Measurements from ENCODE around the gene B4GALT2.
A peak's percentile ranks its signal among the peaks of the same experiment; 100 is the strongest.

B4GALT2 gene

DNA sequence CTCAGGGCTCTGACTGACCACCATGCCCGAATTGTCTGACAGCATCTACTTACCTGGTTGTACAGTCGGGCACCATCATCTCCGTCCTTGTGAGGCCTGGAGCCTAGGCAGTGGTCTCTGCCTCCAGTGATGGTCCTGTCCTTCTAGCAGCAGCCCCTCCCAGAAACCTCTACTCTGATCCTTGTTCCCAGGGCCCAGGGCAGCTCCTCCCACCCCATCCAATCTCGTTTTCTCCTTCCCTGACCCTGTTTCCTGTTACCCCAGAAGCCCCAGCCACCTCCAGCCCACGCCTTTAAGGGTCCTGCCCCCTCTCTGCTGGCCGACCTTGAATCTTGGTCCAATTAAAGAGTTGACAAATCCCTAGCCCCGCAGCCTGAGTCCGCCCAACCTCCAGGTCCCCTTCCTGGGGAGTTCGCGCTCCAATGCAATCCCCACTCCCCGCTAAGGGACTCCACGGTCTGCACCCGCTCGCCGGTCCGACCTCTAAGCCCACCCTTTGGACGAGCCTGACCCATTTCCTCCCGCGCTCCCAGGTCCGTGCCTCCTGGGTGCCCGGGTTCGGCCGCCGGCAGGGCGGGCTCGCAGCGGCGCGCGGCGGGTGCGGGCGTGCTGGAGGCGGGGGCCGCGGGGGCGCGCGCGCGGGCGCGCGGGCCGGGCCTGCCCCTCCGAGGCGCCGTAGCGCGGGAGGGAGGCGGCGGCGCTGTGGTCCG is at the start of gene B4GALT2:
Gene B4GALT2, plus strand, starts transcription at position 660 of the 710 bp plus-strand sequence. CDS start 1,951 bp downstream, outside the sequence.
- no peak for DNase-seq

- DNase-seq = no peak
Observed at GRCh38 chr1:43930168-43930948, 48.7 kb upstream of the B4GALT2 start.

DNA sequence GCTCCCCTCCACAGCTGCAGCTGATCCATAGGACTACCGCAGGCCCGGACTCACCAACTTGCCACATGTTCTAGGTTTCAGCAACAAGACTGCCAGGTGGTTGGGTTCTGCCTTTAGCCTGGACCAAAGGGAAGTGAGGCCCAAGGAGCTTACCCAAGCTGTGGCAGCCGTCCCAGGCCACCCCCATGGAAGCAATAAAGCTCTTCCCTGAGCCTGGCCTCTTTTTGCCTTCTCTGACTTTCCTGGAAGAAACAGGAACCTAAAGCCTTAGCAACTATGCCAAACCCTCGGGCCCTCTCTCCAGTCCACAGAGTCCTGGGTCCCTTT is 48.1 kb upstream of the B4GALT2 start:
- DNase-seq = no peak

GRCh38 chr1:43931711-43932660 is 47.0 kb upstream of the B4GALT2 start:
- no peak for DNase-seq

GRCh38 chr1:43932786-43933385 is 46.1 kb upstream of the B4GALT2 start:
- DNase-seq = peak; percentile 33

- DNase-seq = peak; percentile 51
Observed at GRCh38 chr1:43933386-43934100, 45.5 kb upstream of the B4GALT2 start, which contains the start of gene ARTN. Gene ARTN, plus strand, starts transcription at chr1:43933801. Its CDS starts 1,856 bp downstream, at chr1:43935657.

DNA sequence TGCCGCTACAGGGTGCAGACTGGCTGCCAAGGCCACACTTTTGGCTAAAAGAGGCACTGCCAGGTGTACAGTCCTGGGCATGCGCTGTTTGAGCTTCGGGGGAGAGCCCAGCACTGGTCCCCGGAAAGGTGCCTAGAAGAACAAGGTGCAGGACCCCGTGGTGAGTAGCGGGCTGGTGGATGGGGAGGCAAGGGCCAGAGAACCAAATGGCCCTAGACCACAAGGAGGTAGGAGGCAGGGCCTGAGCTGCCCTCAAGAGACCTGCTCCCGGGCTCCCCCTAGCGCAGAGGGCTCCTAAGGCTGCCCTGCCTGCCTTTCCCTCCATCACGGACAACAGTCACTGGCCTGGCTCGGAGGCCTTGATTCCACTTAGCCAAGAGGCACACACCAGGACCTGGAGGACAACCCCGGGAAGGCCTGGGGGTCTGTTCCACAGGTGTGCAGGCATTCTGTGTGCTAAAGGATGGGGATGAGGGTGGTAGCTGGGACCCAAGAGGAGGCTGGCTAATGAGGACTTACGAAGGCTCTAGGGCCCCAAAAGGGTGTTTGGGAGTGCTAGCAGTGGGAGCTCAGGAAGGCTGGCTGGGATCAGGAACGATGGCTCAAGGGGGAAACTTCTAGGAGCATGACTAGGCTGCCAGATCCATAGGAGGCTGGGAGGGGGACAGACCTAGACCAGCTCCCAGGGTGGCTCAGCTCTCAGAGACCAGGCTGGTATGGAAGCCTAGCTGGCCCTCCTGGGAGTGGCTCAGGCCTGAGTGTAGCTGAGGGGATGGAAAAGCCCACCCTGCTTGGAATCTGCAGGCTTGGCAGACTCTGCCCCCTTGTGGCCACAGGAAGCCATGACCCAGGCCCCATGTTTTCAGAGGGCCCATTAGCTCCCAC is 44.7 kb upstream of the B4GALT2 start:
- DNase-seq = peak; percentile 70

DNA sequence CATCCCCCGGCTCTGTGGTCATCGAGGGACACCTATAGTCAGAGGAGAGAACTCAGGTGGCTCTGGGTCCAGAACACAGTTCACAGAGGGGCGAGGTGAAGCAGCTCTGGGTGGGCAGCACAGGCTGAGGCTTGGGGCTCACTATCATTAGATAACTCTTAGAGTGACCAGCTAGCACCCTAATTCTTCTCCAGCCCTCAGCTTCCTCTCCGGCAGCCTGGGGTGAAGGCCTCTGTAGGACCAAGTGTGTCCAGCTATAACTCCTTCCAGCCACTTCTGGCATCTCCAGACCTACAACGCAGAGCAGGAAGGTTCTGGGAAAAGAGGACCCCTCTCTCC is 44.1 kb upstream of the B4GALT2 start:
- DNase-seq = no peak

DNA sequence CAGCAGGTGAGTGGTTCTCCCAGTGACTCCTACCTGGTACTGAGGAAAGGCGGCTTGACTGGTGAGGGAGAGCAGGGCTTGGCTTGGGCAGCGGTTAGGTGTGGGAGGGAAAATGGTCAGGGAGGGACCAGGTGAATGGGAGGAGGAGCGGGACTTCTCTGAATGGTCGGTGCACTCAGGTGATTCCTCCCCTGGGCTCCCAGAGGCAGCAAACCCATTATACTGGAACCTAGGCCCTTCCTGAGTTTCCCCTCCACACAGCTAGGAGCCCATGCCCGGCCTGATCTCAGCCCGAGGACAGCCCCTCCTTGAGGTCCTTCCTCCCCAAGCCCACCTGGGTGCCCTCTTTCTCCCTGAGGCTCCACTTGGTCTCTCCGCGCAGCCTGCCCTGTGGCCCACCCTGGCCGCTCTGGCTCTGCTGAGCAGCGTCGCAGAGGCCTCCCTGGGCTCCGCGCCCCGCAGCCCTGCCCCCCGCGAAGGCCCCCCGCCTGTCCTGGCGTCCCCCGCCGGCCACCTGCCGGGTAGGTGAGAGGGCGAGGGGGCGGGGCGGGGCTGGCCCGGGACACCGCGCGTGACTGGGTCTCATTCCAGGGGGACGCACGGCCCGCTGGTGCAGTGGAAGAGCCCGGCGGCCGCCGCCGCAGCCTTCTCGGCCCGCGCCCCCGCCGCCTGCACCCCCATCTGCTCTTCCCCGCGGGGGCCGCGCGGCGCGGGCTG is 43.1 kb upstream of the B4GALT2 start:
- DNase-seq = no peak

DNA sequence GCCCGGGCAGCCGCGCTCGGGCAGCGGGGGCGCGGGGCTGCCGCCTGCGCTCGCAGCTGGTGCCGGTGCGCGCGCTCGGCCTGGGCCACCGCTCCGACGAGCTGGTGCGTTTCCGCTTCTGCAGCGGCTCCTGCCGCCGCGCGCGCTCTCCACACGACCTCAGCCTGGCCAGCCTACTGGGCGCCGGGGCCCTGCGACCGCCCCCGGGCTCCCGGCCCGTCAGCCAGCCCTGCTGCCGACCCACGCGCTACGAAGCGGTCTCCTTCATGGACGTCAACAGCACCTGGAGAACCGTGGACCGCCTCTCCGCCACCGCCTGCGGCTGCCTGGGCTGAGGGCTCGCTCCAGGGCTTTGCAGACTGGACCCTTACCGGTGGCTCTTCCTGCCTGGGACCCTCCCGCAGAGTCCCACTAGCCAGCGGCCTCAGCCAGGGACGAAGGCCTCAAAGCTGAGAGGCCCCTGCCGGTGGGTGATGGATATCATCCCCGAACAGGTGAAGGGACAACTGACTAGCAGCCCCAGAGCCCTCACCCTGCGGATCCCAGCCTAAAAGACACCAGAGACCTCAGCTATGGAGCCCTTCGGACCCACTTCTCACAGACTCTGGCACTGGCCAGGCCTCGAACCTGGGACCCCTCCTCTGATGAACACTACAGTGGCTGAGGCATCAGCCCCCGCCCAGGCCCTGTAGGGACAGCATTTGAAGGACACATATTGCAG is 42.4 kb upstream of the B4GALT2 start:
- no peak for DNase-seq

GRCh38 chr1:43937179-43937865 is 41.7 kb upstream of the B4GALT2 start:
- no peak for DNase-seq

DNA sequence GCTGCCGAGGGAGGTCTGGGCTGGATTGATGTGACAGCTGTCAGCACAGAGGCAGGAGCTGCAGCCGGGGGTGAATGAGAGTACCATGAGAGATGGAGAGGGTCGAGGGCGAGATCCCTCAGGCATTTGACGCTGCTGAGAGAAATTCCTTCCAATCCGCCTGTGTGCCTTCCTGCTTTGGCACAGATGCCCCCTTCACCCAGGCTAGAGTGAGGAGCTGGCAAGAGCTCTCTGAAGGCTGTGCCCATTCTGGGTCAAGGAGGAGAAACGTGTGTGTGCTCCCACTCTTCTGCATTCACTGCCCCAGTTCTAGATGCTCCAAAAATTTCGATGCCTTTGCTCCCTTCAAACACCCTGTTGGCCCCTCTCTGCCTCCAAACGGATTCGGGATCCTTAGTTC is 40.6 kb upstream of the B4GALT2 start:
- no peak for DNase-seq

DNA sequence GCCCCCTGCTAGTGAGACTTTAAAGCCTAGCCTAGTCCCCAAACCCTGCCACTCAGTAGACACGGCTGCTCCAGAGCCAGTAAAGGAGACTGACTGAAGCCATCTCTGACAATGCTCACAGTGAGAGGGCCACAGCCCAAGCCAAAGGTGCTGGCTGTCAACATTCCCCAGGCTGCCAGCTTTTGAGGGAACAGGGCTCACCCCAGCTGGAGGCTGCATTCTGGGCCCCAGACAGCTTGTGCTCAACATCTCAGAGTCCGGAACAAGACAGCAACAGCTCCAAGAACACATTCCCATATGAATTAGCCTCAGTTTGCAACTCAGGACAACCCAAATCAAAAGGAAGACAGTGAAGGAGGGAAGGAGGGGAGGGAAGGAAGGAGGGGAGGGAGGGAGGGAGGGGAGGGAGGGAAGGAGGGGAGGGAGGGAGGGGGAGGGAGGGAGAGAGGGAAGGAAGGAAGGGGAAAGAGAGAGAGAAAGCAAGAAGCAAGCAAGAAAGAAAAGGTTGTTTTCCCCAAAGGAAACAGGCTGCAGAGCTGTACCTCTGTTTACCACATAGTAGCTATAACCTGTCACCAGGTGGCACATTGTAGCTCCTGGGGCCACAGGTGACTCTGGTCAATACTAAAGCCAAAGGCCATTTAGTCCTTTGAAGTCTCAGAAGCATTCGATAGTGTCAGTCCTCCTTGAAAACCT is 40.0 kb upstream of the B4GALT2 start:
- DNase-seq = no peak

DNA sequence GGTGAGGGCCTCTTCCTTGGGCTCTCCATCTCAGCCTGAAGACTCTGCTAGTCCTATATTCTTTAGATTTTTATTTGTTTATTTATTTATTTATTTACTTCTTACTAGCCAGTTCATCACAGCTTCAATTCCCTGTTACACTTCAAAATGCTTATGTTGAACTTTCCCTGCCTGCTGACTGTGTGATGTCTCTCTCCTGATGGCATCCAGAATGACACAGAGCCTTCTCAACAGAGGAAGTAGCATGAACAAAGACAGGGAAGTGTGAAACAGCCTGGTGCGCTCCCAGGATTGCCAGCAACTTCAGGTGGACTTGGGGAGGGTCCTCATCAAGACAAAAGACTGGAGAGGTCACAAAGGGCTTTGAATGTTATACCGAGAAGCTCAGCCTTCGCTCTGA is 36.6 kb upstream of the B4GALT2 start:
- no peak for DNase-seq

DNA sequence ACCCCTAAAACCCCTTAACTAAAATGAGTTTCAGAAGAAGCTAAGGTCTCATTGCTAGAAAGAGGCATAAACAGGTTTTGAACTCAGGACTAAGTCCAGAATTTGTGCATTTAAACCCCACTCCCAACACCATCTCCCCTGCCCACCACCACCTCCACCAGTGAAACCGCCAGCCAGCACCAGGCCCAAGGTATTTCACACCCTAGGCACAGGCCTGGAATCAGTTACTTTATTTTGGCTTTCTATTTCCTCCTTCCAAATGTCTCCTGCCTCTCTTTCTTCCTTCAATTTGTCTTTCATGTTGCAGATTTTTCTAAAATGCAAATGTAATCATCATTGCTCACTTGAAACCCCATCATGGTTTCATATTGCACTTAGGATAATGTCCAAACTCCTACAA is 34.1 kb upstream of the B4GALT2 start:
- no peak for DNase-seq

DNA sequence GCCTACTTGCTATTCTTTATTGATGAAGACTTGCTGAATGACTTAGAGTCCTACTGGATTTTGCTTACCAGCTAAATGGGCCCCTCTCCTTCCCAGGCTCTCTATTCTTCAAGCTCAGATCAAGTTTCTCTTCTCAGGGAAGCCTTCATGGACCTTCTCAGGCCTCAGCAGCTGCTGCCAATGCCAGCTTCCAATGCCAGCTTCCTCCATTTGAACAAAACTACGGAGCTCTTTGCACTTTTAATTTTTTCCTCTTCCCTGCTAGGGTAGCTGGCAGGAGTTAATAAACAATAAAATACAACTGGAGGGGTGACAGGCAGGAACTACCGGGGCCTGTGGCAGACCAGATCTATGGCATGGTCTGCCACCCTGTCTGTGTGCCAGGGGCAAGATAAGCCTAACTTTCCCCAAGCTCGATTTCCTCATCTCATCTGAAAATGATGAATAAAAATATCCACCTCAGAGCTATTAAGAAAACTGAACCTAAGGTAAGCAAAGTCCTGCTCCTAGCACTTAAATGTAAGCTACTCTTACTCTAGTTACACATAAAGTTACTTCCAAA is 33.3 kb upstream of the B4GALT2 start:
- DNase-seq = no peak

- DNase-seq = peak; percentile 94
Observed at GRCh38 chr1:43946236-43947060, 32.6 kb upstream of the B4GALT2 start, which contains the start of gene IPO13. Gene IPO13, plus strand, starts transcription at chr1:43946950. Its CDS starts 651 bp downstream, at chr1:43947601.
